Neural cell (in vitro differentiated cells): Measurements from ENCODE around the gene CYP11A1. TPM values are rescaled to one million over a fixed set of nuclear protein-coding genes. Genes with fewer than 3 reads are reported as not detected.

Experiments
- H2AFZ ChIP-seq: fragments of 200-600, 300-800 bp; sonication (generic), shearing (Covaris generic); 2 replicates; pipeline ENCODE4 v1.6.0; 2014; ENCODE audit warnings: low read depth, mild to moderate bottlenecking, antibody characterized with exemption, low read length, moderate library complexity
- H3F3A ChIP-seq: fragments of 200-600 bp; shearing (Covaris generic); 2 replicates; pipeline ENCODE4 v1.6.1; 2016; ENCODE audit warnings: mild to moderate bottlenecking, moderate library complexity, mixed read lengths, antibody characterized with exemption, low read length; ENCODE audit not compliant: insufficient read depth, poor library complexity, severe bottlenecking
- H3K27ac ChIP-seq: fragments of 200-600, 300-800 bp; sonication (generic), shearing (Covaris generic); 2 replicates; pipeline ENCODE4 v1.5.1; 2014; ENCODE audit warnings: mild to moderate bottlenecking, low read length, moderate library complexity
- H3K27me3 ChIP-seq: fragments of 300-800, 200-600 bp; sonication (generic), shearing (Covaris generic); 2 replicates; pipeline ENCODE4 v1.6.0; 2014; ENCODE audit warnings: mild to moderate bottlenecking, low read depth, low read length, moderate library complexity; ENCODE audit not compliant: insufficient read depth
- H3K36me3 ChIP-seq: fragments of 300-800, 200-600 bp; sonication (generic), shearing (Covaris generic); 2 replicates; pipeline ENCODE4 v1.5.1; 2014; ENCODE audit warnings: mild to moderate bottlenecking, antibody characterized with exemption, low read length, moderate library complexity; ENCODE audit not compliant: insufficient read depth
- H3K4me2 ChIP-seq: fragments of 300-800, 200-600 bp; sonication (generic), shearing (Covaris generic); 2 replicates; pipeline ENCODE4 v1.6.0; 2014; ENCODE audit warnings: mild to moderate bottlenecking, low read length
- H3K4me3 ChIP-seq: fragments of 300-800, 200-600 bp; sonication (generic), shearing (Covaris generic); 2 replicates; pipeline ENCODE4 v1.5.1; 2014; ENCODE audit warnings: mild to moderate bottlenecking, low read length, moderate library complexity
- H3K79me2 ChIP-seq: fragments of 200-600 bp; shearing (Covaris generic); replicated peaks from 2 replicates; pipeline ENCODE4 v1.6.0; 2014; ENCODE audit warnings: mild to moderate bottlenecking, low read length, moderate library complexity; ENCODE audit not compliant: insufficient read depth
- H3K9ac ChIP-seq: fragments of 300-800, 200-600 bp; sonication (generic), shearing (Covaris generic); 2 replicates; pipeline ENCODE4 v1.6.1; 2016; ENCODE audit warnings: mild to moderate bottlenecking, low read length, mixed read lengths
- H3K9me2 ChIP-seq: fragments of 200-600 bp; shearing (Covaris generic); 2 replicates; pipeline ENCODE4 v1.6.1; 2016; ENCODE audit warnings: mild to moderate bottlenecking, low read length, mixed read lengths; ENCODE audit not compliant: insufficient read depth
- H3K9me3 ChIP-seq: fragments of 200-600, 300-800 bp; sonication (generic), shearing (Covaris generic); 2 replicates; pipeline ENCODE4 v1.6.1; 2016; ENCODE audit warnings: mild to moderate bottlenecking, mixed run types, low read length, moderate library complexity, mixed read lengths
- H4K20me1 ChIP-seq: fragments of 200-600 bp; shearing (Covaris generic); 2 replicates; pipeline ENCODE4 v1.6.1; 2016; ENCODE audit warnings: mild to moderate bottlenecking, mixed run types; ENCODE audit not compliant: insufficient read depth
- CTCF ChIP-seq: fragments of 450-650 bp; IDR thresholded peaks from 2 replicates; pipeline ENCODE4 v1.5.1; 2014; ENCODE audit warnings: antibody characterized with exemption, mild to moderate bottlenecking, moderate library complexity; ENCODE audit not compliant: poor library complexity, severe bottlenecking
- EP300 ChIP-seq: fragments of 450-650 bp; conservative IDR thresholded peaks from 2 replicates; pipeline ENCODE4 v1.6.1; 2014; ENCODE audit warnings: antibody characterized with exemption, mild to moderate bottlenecking, moderate library complexity; ENCODE audit not compliant: poor library complexity, severe bottlenecking
- EZH2 ChIP-seq: fragments of 200-600, 300-800 bp; shearing (Covaris generic), sonication (generic); IDR thresholded peaks from 2 replicates; pipeline ENCODE4 v1.6.1; 2014; ENCODE audit warnings: antibody characterized with exemption, low read length, borderline replicate concordance, mild to moderate bottlenecking; ENCODE audit not compliant: insufficient read depth, poor library complexity, severe bottlenecking
- MXI1 ChIP-seq: fragments of 450-650 bp; conservative IDR thresholded peaks from 2 replicates; pipeline ENCODE4 v1.6.1; 2014; ENCODE audit warnings: antibody characterized with exemption, mild to moderate bottlenecking; ENCODE audit not compliant: poor library complexity, severe bottlenecking
- POLR2AphosphoS5 ChIP-seq: IDR thresholded peaks from 2 replicates; pipeline ENCODE4 v1.6.1; 2012
- RAD21 ChIP-seq: fragments of 450-650 bp; conservative IDR thresholded peaks from 2 replicates; pipeline ENCODE4 v1.6.1; 2014; ENCODE audit warnings: antibody characterized with exemption, mild to moderate bottlenecking, moderate library complexity
- REST ChIP-seq: IDR thresholded peaks from 2 replicates; pipeline ENCODE4 v1.6.1; 2012; ENCODE audit warnings: borderline replicate concordance
- SMC3 ChIP-seq: fragments of 450-650 bp; conservative IDR thresholded peaks from 2 replicates; pipeline ENCODE4 v1.6.1; 2014; ENCODE audit warnings: antibody characterized with exemption, mild to moderate bottlenecking, moderate library complexity; ENCODE audit not compliant: poor library complexity
- TAF1 ChIP-seq: IDR thresholded peaks from 2 replicates; pipeline ENCODE4 v1.6.1; 2012; ENCODE audit warnings: low read depth
- polyA plus RNA-seq: library from polyadenylated mRNA; depleted of rRNA; stranded (reverse); fragments of >200 nt; gene quantifications from 2 replicates; pipeline ENCODE4 v1.2.3, GENCODE V29; 2014

CYP11A1 gene
- polyA plus RNA-seq, 1 donor from 2014 or later: not detected

- Histone ChIP-seq H3K9me3 (no peaks in the 10 kb centered on the region), H3K79me2 (no peaks in the 10 kb centered on the region), H3K9ac (no peak overlapping the region), H3K27ac (no peak overlapping the region), H3K27me3 (no peaks in the 10 kb centered on the region), H3K9me2 (no peaks in the 10 kb centered on the region), H3K4me3 (no peak overlapping the region), H3K36me3 (no peaks in the 10 kb centered on the region), H4K20me1 (no peaks in the 10 kb centered on the region), H3F3A (no peaks in the 10 kb centered on the region), H2AFZ (no peak overlapping the region), H3K4me2 (no peak overlapping the region)
- TF ChIP-seq RAD21: no peak
- TF ChIP-seq MXI1: no peak
- TF ChIP-seq POLR2AphosphoS5: no peak
- no peak for TF ChIP-seq SMC3
- no peak for TF ChIP-seq CTCF
- no peak for TF ChIP-seq EP300
- TF ChIP-seq TAF1: no peak
- TF ChIP-seq REST: no peak
- TF ChIP-seq EZH2: no peak
Observed at GRCh38 chr15:74408385-74408784, 40.9 kb upstream of the CYP11A1 start.

- Histone ChIP-seq H3F3A (no peaks in the 10 kb centered on the region), H4K20me1 (no peaks in the 10 kb centered on the region), H3K9ac (no peak overlapping the region), H3K27ac (no peak overlapping the region), H3K9me2 (no peaks in the 10 kb centered on the region), H3K4me2 (no peak overlapping the region), H3K36me3 (no peaks in the 10 kb centered on the region), H3K27me3 (no peaks in the 10 kb centered on the region), H3K4me3 (no peak overlapping the region), H3K9me3 (no peaks in the 10 kb centered on the region), H3K79me2 (no peaks in the 10 kb centered on the region), H2AFZ (no peak overlapping the region)
- no peak for TF ChIP-seq RAD21
- TF ChIP-seq POLR2AphosphoS5: peak; percentile 9
- TF ChIP-seq EZH2: no peak
- TF ChIP-seq REST: peak; percentile 43
Observed at GRCh38 chr15:74406992-74407705, 39.7 kb upstream of the CYP11A1 start.
